Thyroid gland (tissue), 4 donors: ENCODE measurements around the gene LRP11. TPM values are rescaled to one million over a fixed set of nuclear protein-coding genes. Genes with fewer than 3 reads are reported as not detected.

Experiments used
- DNase-seq, 2 donors: peaks; one replicate each; pipeline ENCODE4 v3.0.0-alpha.2; 2019
- H3K27ac ChIP-seq, 3 donors: fragments of 200-600 bp; sonication (generic); 1 replicate in 2 of 3; 2 replicates in 1 of 3; pipeline ENCODE4 v1.5.1; 2016 to 2019; ENCODE audit warnings: mild to moderate bottlenecking in 1 of 3, moderate library complexity in 1 of 3
- H3K27me3 ChIP-seq: fragments of 200-600 bp; sonication (generic); one replicate; pipeline ENCODE4 v1.5.1; 2019
- H3K36me3 ChIP-seq, 2 donors: fragments of 200-600 bp; sonication (generic); one replicate each; pipeline ENCODE4 v1.5.1; 2016 to 2019
- H3K4me1 ChIP-seq, 2 donors: fragments of 200-600 bp; sonication (generic); one replicate each; pipeline ENCODE4 v1.5.1; 2017 to 2019
- H3K4me3 ChIP-seq, 3 donors: fragments of 200-600 bp; sonication (generic); replicated peaks in 1 of 3; 1 replicate in 2 of 3; 2 replicates in 1 of 3; pipeline ENCODE4 v1.5.1; 2016; ENCODE audit warnings: mild to moderate bottlenecking in 1 of 3
- H3K9me3 ChIP-seq: fragments of 200-600 bp; sonication (generic); one replicate; pipeline ENCODE4 v1.5.1; 2017
- POLR2A ChIP-seq, 2 donors: fragments of 450-650 bp; IDR thresholded peaks; one replicate each; pipeline ENCODE4 v1.6.1; 2017; ENCODE audit warnings: antibody characterized with exemption in 2 of 2, mild to moderate bottlenecking in 2 of 2, moderate library complexity in 1 of 2
- WGBS, 2 donors: methylation state at CpG; one replicate each; pipeline ENCODE4 v1.1.5; 2017; 5-methylcytosine and 5-hydroxymethylcytosine counted together
- intact Hi-C: fragments of 100-400 bp; cut with DNase I; formaldehyde crosslinking; loops from one replicate; pipeline ENCODE4 v1.15.1; 2023
- total RNA-seq, 4 donors: library from RNA; depleted of rRNA; stranded (reverse); fragments of >200 nt; gene quantifications; one replicate each; pipeline ENCODE4 v1.2.3, GENCODE V29; 2016
- TF ChIP-seq, protein P1 (sequence below), 6 experiments: fragments of 200-600 bp in 3 of 6; fragments of 450-650 bp in 3 of 6; sonication (generic) in 3 of 6; IDR thresholded peaks; one replicate each; pipeline ENCODE4 v1.5.1; 2016 to 2019; ENCODE audit warnings: antibody characterized with exemption in 6 of 6, mild to moderate bottlenecking in 2 of 6, inconsistent platforms in 1 of 6, moderate library complexity in 1 of 6

The LRP11 gene
- total RNA-seq, 4 donors from 2014 or later, result 39.4 to 76.8 (median 57.2) TPM

DNA sequence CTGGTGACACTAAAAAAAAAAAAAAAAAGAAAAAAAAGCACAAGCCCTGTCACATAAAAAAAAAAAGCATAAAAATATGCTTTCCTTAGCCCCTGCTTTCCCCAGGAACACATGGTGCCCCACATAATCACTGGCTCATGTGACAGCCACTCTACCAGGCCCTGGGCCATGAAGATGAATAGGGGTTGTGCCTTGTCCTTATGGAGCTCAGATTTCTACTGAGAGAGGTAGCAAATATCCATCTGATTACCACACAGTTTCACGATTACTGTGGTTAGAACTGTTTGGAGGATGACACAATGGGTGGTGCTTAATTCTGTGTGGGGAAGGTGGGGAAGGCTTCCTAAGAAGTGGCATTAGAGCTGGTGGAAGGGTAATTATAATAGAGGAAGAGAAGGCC lies 24.5 kb upstream of the LRP11 start:
- no peak overlapping the region for H3K4me3 ChIP-seq
- no peaks in the 10 kb centered on the region for H3K36me3 ChIP-seq
- WGBS, 2 donors, result 52 to 62% methylated on average over 1 of the region's 1 CpG
- H3K27me3 ChIP-seq, result no peaks in the 10 kb centered on the region
- DNase-seq, result peak; percentile 38 to 47
- H3K4me1 ChIP-seq, result peaks cover 3 to 6% of the 10 kb centered on the region in 2 donors
- intact Hi-C loops, result no loop called here
- H3K27ac ChIP-seq, result no peak overlapping the region
- TF ChIP-seq POLR2A (IDR thresholded peaks at IDR 0.05), result no peak
- TF ChIP-seq, protein P1, sequence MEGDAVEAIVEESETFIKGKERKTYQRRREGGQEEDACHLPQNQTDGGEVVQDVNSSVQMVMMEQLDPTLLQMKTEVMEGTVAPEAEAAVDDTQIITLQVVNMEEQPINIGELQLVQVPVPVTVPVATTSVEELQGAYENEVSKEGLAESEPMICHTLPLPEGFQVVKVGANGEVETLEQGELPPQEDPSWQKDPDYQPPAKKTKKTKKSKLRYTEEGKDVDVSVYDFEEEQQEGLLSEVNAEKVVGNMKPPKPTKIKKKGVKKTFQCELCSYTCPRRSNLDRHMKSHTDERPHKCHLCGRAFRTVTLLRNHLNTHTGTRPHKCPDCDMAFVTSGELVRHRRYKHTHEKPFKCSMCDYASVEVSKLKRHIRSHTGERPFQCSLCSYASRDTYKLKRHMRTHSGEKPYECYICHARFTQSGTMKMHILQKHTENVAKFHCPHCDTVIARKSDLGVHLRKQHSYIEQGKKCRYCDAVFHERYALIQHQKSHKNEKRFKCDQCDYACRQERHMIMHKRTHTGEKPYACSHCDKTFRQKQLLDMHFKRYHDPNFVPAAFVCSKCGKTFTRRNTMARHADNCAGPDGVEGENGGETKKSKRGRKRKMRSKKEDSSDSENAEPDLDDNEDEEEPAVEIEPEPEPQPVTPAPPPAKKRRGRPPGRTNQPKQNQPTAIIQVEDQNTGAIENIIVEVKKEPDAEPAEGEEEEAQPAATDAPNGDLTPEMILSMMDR (IDR thresholded peaks at IDR 0.05), result no peak
- no peaks in the 10 kb centered on the region for H3K9me3 ChIP-seq

DNA sequence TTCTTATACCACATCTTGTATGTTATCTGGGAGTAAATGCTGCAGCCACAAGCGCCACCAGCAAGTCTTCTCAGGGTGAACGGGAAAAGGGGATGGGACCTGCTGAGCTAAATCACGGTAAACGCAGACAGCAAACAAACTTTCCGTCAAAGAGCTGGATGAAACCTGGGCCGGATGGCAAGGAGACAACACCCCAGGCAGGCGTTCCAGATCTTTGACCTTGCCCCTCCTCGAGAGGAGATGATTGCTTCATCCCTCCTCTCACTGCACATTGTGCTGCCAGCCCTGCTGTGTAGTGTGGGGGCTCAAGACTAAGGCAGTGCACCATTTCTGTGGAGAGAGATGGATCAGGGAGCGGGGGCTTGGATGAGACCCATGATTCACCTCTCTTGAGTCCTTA lies 23.9 kb upstream of the LRP11 start:
- intact Hi-C loops, result no loop called here
- no peak for DNase-seq
- H3K36me3 ChIP-seq, result no peaks in the 10 kb centered on the region
- no peak overlapping the region for H3K27ac ChIP-seq
- H3K27me3 ChIP-seq, result no peaks in the 10 kb centered on the region
- peaks cover 3 to 6% of the 10 kb centered on the region in 2 donors for H3K4me1 ChIP-seq
- TF ChIP-seq POLR2A (IDR thresholded peaks at IDR 0.05), result no peak
- TF ChIP-seq, protein P1 (IDR thresholded peaks at IDR 0.05), result no peak
- WGBS, 2 donors, result 86 to 90% methylated on average over 9 of the region's 9 CpGs
- no peaks in the 10 kb centered on the region for H3K9me3 ChIP-seq
- H3K4me3 ChIP-seq, result no peak overlapping the region

DNA sequence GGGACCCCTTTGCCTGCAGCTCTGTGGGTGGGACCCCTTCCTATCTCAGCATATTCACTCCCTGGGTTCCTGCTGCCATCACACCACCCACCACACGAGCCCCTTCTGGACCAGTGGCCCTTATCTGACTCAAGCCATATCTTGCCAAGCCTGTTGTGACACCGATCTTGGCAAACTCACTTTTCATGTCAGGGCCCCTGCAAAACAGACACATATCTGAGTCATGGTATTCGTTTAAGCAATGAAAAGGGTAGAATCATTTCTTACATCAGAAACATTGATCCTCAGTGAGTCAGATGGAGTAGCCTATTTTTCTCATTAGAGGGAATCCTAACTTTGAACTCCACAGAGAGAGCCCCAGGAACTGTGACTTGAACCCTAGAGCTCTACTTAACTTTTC lies 23.2 kb upstream of the LRP11 start:
- H3K27ac ChIP-seq, result no peak overlapping the region
- TF ChIP-seq, protein P1 (IDR thresholded peaks at IDR 0.05), result no peak
- no peak for TF ChIP-seq POLR2A (IDR thresholded peaks at IDR 0.05)
- H3K4me1 ChIP-seq, result peaks cover 3 to 6% of the 10 kb centered on the region in 2 donors
- intact Hi-C loops, result no loop called here
- H3K9me3 ChIP-seq, result no peaks in the 10 kb centered on the region
- WGBS, 2 donors, result 71 to 89% methylated on average over 3 of the region's 3 CpGs
- H3K36me3 ChIP-seq, result no peaks in the 10 kb centered on the region
- DNase-seq, result no peak
- no peaks in the 10 kb centered on the region for H3K27me3 ChIP-seq
- no peak overlapping the region for H3K4me3 ChIP-seq

- H3K27ac ChIP-seq, result no peak overlapping the region
- DNase-seq, result no peak
- peaks cover 3 to 6% of the 10 kb centered on the region in 2 donors for H3K4me1 ChIP-seq
- TF ChIP-seq, protein P1 (IDR thresholded peaks at IDR 0.05), result no peak
- TF ChIP-seq POLR2A (IDR thresholded peaks at IDR 0.05), result no peak
- intact Hi-C loops, result no loop called here
- WGBS, 2 donors, result 94% methylated on average over 3 of the region's 3 CpGs
- H3K9me3 ChIP-seq, result no peaks in the 10 kb centered on the region
- no peak overlapping the region for H3K4me3 ChIP-seq
- no peaks in the 10 kb centered on the region for H3K36me3 ChIP-seq
- H3K27me3 ChIP-seq, result no peaks in the 10 kb centered on the region
Observed at GRCh38 chr6:149885888-149886287, 21.7 kb upstream of the LRP11 start.

- peaks cover 3 to 6% of the 10 kb centered on the region in 2 donors for H3K4me1 ChIP-seq
Observed at GRCh38 chr6:149884617-149885016, 20.5 kb upstream of the LRP11 start.

More at GRCh38 chr6:149884617-149885016, 20.5 kb upstream of the LRP11 start:
- Histone ChIP-seq H3K27ac (no peak overlapping the region), H3K36me3 (no peaks in the 10 kb centered on the region), H3K9me3 (no peaks in the 10 kb centered on the region), H3K27me3 (no peaks in the 10 kb centered on the region), H3K4me3 (no peak overlapping the region)
- DNase-seq, result no peak
- TF ChIP-seq POLR2A (IDR thresholded peaks at IDR 0.05), result no peak
- TF ChIP-seq, protein P1 (IDR thresholded peaks at IDR 0.05), result no peak
- intact Hi-C loops, result no loop called here
- WGBS, 2 donors, result 70 to 82% methylated on average over 7 of the region's 7 CpGs
